KMS-11 (cell line): Measurements from ENCODE around the gene ITPR1.

ENCODE experiments used
- H2AFZ ChIP-seq: fragments of 200-600 bp; sonication (generic); 2 replicates; pipeline ENCODE4 v1.6.1; 2016; ENCODE audit warnings: antibody characterized with exemption, mixed run types, low read depth
- H3K27ac ChIP-seq: fragments of 200-600 bp; sonication (generic); 2 replicates; pipeline ENCODE4 v1.6.1; 2016; ENCODE audit warnings: mild to moderate bottlenecking, mixed run types
- H3K27me3 ChIP-seq: fragments of 200-600 bp; sonication (generic); 2 replicates; pipeline ENCODE4 v1.6.1; 2017; ENCODE audit warnings: mild to moderate bottlenecking, low read depth, mixed run types, moderate library complexity; ENCODE audit not compliant: insufficient read depth
- H3K36me3 ChIP-seq: fragments of 200-600 bp; sonication (generic); 2 replicates; pipeline ENCODE4 v1.6.1; 2017; ENCODE audit warnings: mild to moderate bottlenecking, mixed run types; ENCODE audit not compliant: insufficient read depth
- H3K4me1 ChIP-seq: fragments of 200-600 bp; sonication (generic); 2 replicates; pipeline ENCODE4 v1.6.1; 2016; ENCODE audit warnings: mild to moderate bottlenecking, low read depth, mixed run types; ENCODE audit not compliant: poor library complexity, severe bottlenecking
- H3K4me2 ChIP-seq: fragments of 200-600 bp; sonication (generic); 2 replicates; pipeline ENCODE4 v1.7.0; 2016; ENCODE audit warnings: mild to moderate bottlenecking, mixed run types
- H3K4me3 ChIP-seq: fragments of 200-600 bp; sonication (generic); IDR thresholded peaks from 2 replicates; pipeline ENCODE4 v1.6.1; 2017; ENCODE audit warnings: low read depth, low read length, mixed read lengths; ENCODE audit not compliant: insufficient read depth
- H3K79me2 ChIP-seq: fragments of 200-600 bp; sonication (generic); 2 replicates; pipeline ENCODE4 v1.6.1; 2016; ENCODE audit warnings: low read depth, mixed run types; ENCODE audit not compliant: insufficient read depth
- H3K9ac ChIP-seq: fragments of 200-600 bp; sonication (generic); 2 replicates; pipeline ENCODE4 v1.6.1; 2016; ENCODE audit warnings: mild to moderate bottlenecking, mixed run types
- H4K20me1 ChIP-seq: fragments of 200-600 bp; sonication (generic); 2 replicates; pipeline ENCODE4 v1.6.1; 2016; ENCODE audit warnings: mild to moderate bottlenecking, mixed run types; ENCODE audit not compliant: insufficient read depth
- TF ChIP-seq, protein P1 (sequence below): fragments of 200-600 bp; sonication (generic); conservative IDR thresholded peaks from 2 replicates; pipeline ENCODE4 v1.6.1; 2017; ENCODE audit warnings: low read depth, mild to moderate bottlenecking, antibody characterized with exemption, low read length, moderate library complexity, mixed read lengths

Gene ITPR1

DNA sequence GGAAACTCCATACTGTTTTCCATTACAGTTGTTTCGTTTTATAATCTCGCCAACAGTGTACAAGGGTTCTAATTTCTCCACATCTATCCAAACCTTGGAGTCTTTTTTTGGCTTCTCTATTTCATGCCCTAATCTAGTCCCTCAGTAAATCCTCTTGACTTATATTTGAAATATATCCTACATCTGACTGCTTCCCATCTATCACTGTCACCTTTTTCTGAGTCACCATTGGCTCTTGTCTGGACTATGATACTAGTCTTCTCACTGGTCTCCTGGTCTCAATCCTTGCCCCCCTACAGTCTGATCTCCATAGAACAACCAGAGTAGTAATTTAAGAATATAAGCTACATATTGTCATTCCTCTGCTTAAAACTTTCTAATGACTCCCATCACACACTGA lies 80.0 kb downstream of the ITPR1 start:
- Histone ChIP-seq H3K4me2 (no peak overlapping the region), H3K4me1 (peaks cover 6% of the 10 kb centered on the region), H3K4me3 (no peak overlapping the region), H3K27ac (no peak overlapping the region), H3K9ac (no peak overlapping the region), H3K27me3 (no peaks in the 10 kb centered on the region), H3K36me3 (no peaks in the 10 kb centered on the region), H3K79me2 (no peaks in the 10 kb centered on the region), H2AFZ (no peak overlapping the region), H4K20me1 (no peaks in the 10 kb centered on the region)
- TF ChIP-seq, protein P1, sequence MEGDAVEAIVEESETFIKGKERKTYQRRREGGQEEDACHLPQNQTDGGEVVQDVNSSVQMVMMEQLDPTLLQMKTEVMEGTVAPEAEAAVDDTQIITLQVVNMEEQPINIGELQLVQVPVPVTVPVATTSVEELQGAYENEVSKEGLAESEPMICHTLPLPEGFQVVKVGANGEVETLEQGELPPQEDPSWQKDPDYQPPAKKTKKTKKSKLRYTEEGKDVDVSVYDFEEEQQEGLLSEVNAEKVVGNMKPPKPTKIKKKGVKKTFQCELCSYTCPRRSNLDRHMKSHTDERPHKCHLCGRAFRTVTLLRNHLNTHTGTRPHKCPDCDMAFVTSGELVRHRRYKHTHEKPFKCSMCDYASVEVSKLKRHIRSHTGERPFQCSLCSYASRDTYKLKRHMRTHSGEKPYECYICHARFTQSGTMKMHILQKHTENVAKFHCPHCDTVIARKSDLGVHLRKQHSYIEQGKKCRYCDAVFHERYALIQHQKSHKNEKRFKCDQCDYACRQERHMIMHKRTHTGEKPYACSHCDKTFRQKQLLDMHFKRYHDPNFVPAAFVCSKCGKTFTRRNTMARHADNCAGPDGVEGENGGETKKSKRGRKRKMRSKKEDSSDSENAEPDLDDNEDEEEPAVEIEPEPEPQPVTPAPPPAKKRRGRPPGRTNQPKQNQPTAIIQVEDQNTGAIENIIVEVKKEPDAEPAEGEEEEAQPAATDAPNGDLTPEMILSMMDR, result no peak

DNA sequence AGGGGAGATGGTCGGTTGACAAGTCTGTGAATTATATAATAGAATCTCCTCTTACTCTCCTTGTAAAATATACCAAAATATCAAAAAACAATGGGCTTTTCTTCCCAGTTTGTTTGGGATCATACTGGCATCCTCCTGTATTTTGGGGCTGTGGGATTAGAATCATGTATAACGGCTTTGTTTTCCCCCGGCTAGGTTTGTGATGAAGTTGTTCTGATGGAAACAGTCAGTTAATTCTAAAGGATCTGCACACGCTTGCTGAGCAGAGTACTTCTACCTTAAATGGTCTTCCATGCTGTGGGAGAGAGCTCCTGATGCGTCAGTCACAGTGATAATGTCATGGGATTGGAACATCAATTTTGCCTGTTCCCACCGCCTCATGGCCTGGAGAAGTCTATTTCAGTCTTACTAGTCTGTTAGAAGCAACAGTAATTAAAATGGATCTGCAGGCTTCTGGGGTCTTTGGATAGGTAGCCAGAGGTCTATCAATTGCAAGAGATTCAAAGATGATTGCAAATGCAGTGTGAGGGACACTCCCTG lies 81.3 kb downstream of the ITPR1 start:
- Histone ChIP-seq H3K27ac (no peak overlapping the region), H2AFZ (no peak overlapping the region), H3K4me3 (no peak overlapping the region), H4K20me1 (no peaks in the 10 kb centered on the region), H3K27me3 (no peaks in the 10 kb centered on the region), H3K36me3 (no peaks in the 10 kb centered on the region), H3K4me1 (peaks cover 6% of the 10 kb centered on the region), H3K4me2 (no peak overlapping the region), H3K79me2 (no peaks in the 10 kb centered on the region), H3K9ac (no peak overlapping the region)
- TF ChIP-seq, protein P1, result no peak

DNA sequence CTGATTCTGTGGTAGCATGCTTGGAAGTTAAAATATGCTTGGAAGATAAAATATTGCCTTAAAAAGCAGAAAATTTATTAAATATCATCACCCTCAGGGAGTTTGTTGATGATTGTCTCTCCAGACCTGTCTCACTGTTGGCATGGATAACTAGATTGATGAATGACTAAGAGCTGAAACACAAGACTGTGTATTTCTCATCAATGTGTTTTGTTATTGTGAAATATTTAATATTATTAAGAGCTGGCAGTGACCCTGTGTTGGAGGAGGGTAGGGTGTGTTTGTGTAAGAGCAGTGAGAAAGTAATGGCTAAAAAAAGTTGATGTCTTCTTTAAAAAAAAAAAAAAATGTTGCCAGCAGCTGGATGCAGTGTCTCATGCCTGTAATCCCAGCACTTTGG lies 82.2 kb downstream of the ITPR1 start:
- no peak overlapping the region for H3K27ac ChIP-seq
- peaks cover 6% of the 10 kb centered on the region for H3K4me1 ChIP-seq
- no peak overlapping the region for H3K9ac ChIP-seq
- H3K4me3 ChIP-seq, result no peak overlapping the region
- no peaks in the 10 kb centered on the region for H4K20me1 ChIP-seq
- H3K4me2 ChIP-seq, result no peak overlapping the region
- no peaks in the 10 kb centered on the region for H3K79me2 ChIP-seq
- H3K27me3 ChIP-seq, result no peaks in the 10 kb centered on the region
- H3K36me3 ChIP-seq, result no peaks in the 10 kb centered on the region
- TF ChIP-seq, protein P1, result no peak
- no peak overlapping the region for H2AFZ ChIP-seq

DNA sequence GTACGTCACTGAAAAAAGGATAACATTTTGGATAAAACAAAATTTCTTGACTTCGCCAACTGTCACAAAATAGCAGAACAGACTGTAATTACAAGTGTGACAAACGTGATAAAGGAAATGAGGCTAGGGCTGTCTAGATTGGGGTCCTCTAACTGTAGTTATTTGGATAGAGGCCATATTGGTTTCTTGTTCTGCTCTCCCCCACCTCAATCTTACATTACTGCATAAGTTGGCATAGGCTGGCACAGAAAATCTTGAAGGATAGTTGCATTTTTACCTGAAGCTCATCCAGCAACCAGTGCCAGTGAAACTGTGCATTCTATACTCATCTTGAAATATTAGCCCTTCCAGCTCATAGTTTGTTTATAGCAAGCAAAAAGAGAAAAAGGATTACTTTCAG lies 84.6 kb downstream of the ITPR1 start:
- TF ChIP-seq, protein P1, result no peak
- Histone ChIP-seq H3K4me1 (no peaks in the 10 kb centered on the region), H4K20me1 (no peaks in the 10 kb centered on the region), H3K4me2 (no peak overlapping the region), H3K9ac (no peak overlapping the region), H2AFZ (no peak overlapping the region), H3K79me2 (no peaks in the 10 kb centered on the region), H3K27me3 (no peaks in the 10 kb centered on the region), H3K4me3 (no peak overlapping the region), H3K36me3 (no peaks in the 10 kb centered on the region), H3K27ac (no peak overlapping the region)
